ENCODE data around the gene TARS3. TPM values are rescaled to one million over a fixed set of nuclear protein-coding genes. Genes with fewer than 3 reads are reported as not detected.

TARS3 gene
- total RNA-seq, 1 experiment from 2014 or later: 3.8 TPM

GRCh38 chr15:101619615-101619865, 104.7 kb downstream of the TARS3 start:
- peaks cover 16% of the 10 kb centered on the region for H3K4me1 Mint-ChIP-seq (ENCODE audit: low read depth, unreplicated experiment)
- no peak for TF ChIP-seq CTCF (IDR thresholded peaks at IDR 0.05; ENCODE audit: unreplicated experiment)
- CTCF ChIA-PET: no interaction called here
- no peak for DNase-seq
- peaks cover 29% of the 10 kb centered on the region for H3K27me3 Mint-ChIP-seq (ENCODE audit: unreplicated experiment)
- H3K4me3 Mint-ChIP-seq (ENCODE audit: low read depth, unreplicated experiment): no peak overlapping the region
- BruUV-seq (replicated peaks): no TSS peak
- intact Hi-C loops (cut with micrococcal nuclease; ENCODE audit: unreplicated experiment): no loop called here
- no peak overlapping the region for H3K27ac Mint-ChIP-seq (ENCODE audit: unreplicated experiment)
- H3K36me3 Mint-ChIP-seq (ENCODE audit: insufficient read depth, unreplicated experiment): no peaks in the 10 kb centered on the region
- H3K9me3 Mint-ChIP-seq (ENCODE audit: low read depth, unreplicated experiment): peaks cover 7% of the 10 kb centered on the region

GRCh38 chr15:101618851-101619614, 105.2 kb downstream of the TARS3 start:
- no peak for DNase-seq
- Mint-ChIP-seq H3K36me3 (ENCODE audit: insufficient read depth, unreplicated experiment) (no peaks in the 10 kb centered on the region), H3K9me3 (ENCODE audit: low read depth, unreplicated experiment) (peaks cover 7% of the 10 kb centered on the region), H3K4me1 (ENCODE audit: low read depth, unreplicated experiment) (peaks cover 18% of the 10 kb centered on the region), H3K4me3 (ENCODE audit: low read depth, unreplicated experiment) (no peak overlapping the region), H3K27ac (ENCODE audit: unreplicated experiment) (no peak overlapping the region), H3K27me3 (ENCODE audit: unreplicated experiment) (peaks cover 34% of the 10 kb centered on the region)
- TF ChIP-seq CTCF (IDR thresholded peaks at IDR 0.05; ENCODE audit: unreplicated experiment): no peak
- CTCF ChIA-PET: no interaction called here
- intact Hi-C loops (cut with micrococcal nuclease; ENCODE audit: unreplicated experiment): no loop called here
- BruUV-seq (replicated peaks): no TSS peak

GRCh38 chr15:101618076-101618475, 106.2 kb downstream of the TARS3 start:
- no peak for DNase-seq
- CTCF ChIA-PET: no interaction called here
- Mint-ChIP-seq H3K9me3 (ENCODE audit: low read depth, unreplicated experiment) (peaks cover 3% of the 10 kb centered on the region), H3K27me3 (ENCODE audit: unreplicated experiment) (peaks cover 43% of the 10 kb centered on the region), H3K27ac (ENCODE audit: unreplicated experiment) (no peak overlapping the region), H3K4me3 (ENCODE audit: low read depth, unreplicated experiment) (no peak overlapping the region), H3K36me3 (ENCODE audit: insufficient read depth, unreplicated experiment) (peaks cover 5% of the 10 kb centered on the region), H3K4me1 (ENCODE audit: low read depth, unreplicated experiment) (peaks cover 26% of the 10 kb centered on the region)
- no peak for TF ChIP-seq CTCF (IDR thresholded peaks at IDR 0.05; ENCODE audit: unreplicated experiment)
- BruUV-seq (replicated peaks): no TSS peak
- intact Hi-C loops (cut with micrococcal nuclease; ENCODE audit: unreplicated experiment): no loop called here

GRCh38 chr15:101617390-101617965, 106.8 kb downstream of the TARS3 start:
- no peak for TF ChIP-seq CTCF (IDR thresholded peaks at IDR 0.05; ENCODE audit: unreplicated experiment)
- CTCF ChIA-PET: no interaction called here
- no peak overlapping the region for H3K4me3 Mint-ChIP-seq (ENCODE audit: low read depth, unreplicated experiment)

More at GRCh38 chr15:101617390-101617965, 106.8 kb downstream of the TARS3 start:
- no TSS peak for BruUV-seq (replicated peaks)
- peaks cover 5% of the 10 kb centered on the region for H3K36me3 Mint-ChIP-seq (ENCODE audit: insufficient read depth, unreplicated experiment)
- H3K4me1 Mint-ChIP-seq (ENCODE audit: low read depth, unreplicated experiment): peaks cover 26% of the 10 kb centered on the region
- H3K9me3 Mint-ChIP-seq (ENCODE audit: low read depth, unreplicated experiment): peaks cover 3% of the 10 kb centered on the region
- no peak for DNase-seq
- H3K27me3 Mint-ChIP-seq (ENCODE audit: unreplicated experiment): peaks cover 49% of the 10 kb centered on the region
- no peak overlapping the region for H3K27ac Mint-ChIP-seq (ENCODE audit: unreplicated experiment)
- intact Hi-C loops (cut with micrococcal nuclease; ENCODE audit: unreplicated experiment): no loop called here

All from Calu3 (cell line).